NCI-H2081 (cell line): Measurements from ENCODE around the gene NOC4L.

Experiments
- DNase-seq, 2 experiments: peaks; one replicate each; lab custom pipeline; 2025; lab: John Stamatoyannopoulos, UW

NOC4L gene

GRCh38 chr12:132197581-132198354, 53.5 kb downstream of the NOC4L start:
- DNase-seq: no peak

- DNase-seq: no peak
Observed at GRCh38 chr12:132199101-132199500, 54.8 kb downstream of the NOC4L start.

GRCh38 chr12:132199526-132200319, 55.5 kb downstream of the NOC4L start:
- no peak for DNase-seq

- DNase-seq: no peak
Observed at GRCh38 chr12:132200800-132201199, 56.5 kb downstream of the NOC4L start.

- no peak for DNase-seq
Observed at GRCh38 chr12:132201391-132202120, 57.3 kb downstream of the NOC4L start.
